Left ventricle myocardium inferior (tissue), 1 donor: Measurements from ENCODE around the gene P3H2. TPM values are rescaled to one million over a fixed set of nuclear protein-coding genes. Genes with fewer than 3 reads are reported as not detected.

Experiments
- DNase-seq: peaks from one replicate; pipeline ENCODE4 v3.0.0-alpha.2; 2020
- H3K27ac ChIP-seq: fragments of 200-600 bp; replicated peaks from 2 replicates; pipeline ENCODE4 v1.8.0; 2021
- H3K27me3 ChIP-seq: fragments of 200-600 bp; 2 replicates; pipeline ENCODE4 v1.8.0; 2021; ENCODE audit warnings: low read depth
- H3K36me3 ChIP-seq: fragments of 200-600 bp; 2 replicates; pipeline ENCODE4 v1.8.0; 2021
- H3K4me1 ChIP-seq: fragments of 200-600 bp; 2 replicates; pipeline ENCODE4 v1.8.0; 2021
- H3K4me3 ChIP-seq: fragments of 200-600 bp; 2 replicates; pipeline ENCODE4 v1.8.0; 2021; ENCODE audit warnings: mild to moderate bottlenecking, moderate library complexity
- H3K9me3 ChIP-seq: fragments of 200-600 bp; replicated peaks from 2 replicates; pipeline ENCODE4 v1.8.0; 2021
- intact Hi-C: fragments of 100-400 bp; cut with micrococcal nuclease; formaldehyde crosslinking; loops from one replicate; pipeline ENCODE4 v1.11.0; 2022
- total RNA-seq: library from RNA; stranded (reverse); fragmentation: NEBNext Ultra II Directional; extraction: Animal tissue kit (Norgen Biotek cat#: 25700); gene quantifications from one replicate; pipeline ENCODE4 v1.2.1, GENCODE V29; 2021
- TF ChIP-seq, protein P1 (sequence below): fragments of 200-600 bp; IDR thresholded peaks from 2 replicates; pipeline ENCODE4 v1.8.0; 2021; ENCODE audit warnings: antibody characterized with exemption, mild to moderate bottlenecking, borderline replicate concordance
- donor health status: DM: no; HTN: yes; CAD: no; lungs with severe emphysema.

Gene P3H2
- total RNA-seq, 1 donor from 2014 or later, result 0.82 TPM

DNA sequence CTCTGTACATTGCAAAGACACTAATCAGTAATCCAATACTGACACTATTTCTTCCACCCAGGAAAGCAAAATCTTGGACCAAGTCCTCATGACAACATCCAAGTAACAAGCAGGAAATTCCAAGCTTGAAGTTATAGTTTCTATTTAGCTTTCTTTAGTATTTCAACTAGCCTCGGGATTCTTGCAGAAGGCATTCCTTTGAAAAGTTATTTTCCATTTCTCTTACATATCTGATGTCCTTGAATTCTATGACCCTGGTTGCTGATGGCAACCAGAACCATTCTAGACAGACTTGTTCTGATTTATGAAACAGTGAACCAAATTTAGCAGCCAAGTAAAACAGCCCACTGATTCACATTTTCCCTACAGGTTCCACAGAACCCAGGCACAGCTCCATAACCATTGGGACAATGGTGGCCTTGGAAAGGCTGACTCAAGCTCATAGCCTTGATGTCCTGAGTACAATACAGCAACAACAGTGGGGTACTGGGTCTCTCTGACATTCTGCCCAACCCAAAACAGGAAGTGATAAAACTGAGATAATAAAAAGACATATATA is 26.5 kb downstream of the P3H2 start:
- Histone ChIP-seq H3K27me3 (no peaks in the 10 kb centered on the region), H3K9me3 (no peaks in the 10 kb centered on the region), H3K4me3 (no peak overlapping the region), H3K36me3 (no peaks in the 10 kb centered on the region), H3K27ac (peak overlapping the region; percentile 48), H3K4me1 (peaks cover 24% of the 10 kb centered on the region)
- TF ChIP-seq, protein P1, sequence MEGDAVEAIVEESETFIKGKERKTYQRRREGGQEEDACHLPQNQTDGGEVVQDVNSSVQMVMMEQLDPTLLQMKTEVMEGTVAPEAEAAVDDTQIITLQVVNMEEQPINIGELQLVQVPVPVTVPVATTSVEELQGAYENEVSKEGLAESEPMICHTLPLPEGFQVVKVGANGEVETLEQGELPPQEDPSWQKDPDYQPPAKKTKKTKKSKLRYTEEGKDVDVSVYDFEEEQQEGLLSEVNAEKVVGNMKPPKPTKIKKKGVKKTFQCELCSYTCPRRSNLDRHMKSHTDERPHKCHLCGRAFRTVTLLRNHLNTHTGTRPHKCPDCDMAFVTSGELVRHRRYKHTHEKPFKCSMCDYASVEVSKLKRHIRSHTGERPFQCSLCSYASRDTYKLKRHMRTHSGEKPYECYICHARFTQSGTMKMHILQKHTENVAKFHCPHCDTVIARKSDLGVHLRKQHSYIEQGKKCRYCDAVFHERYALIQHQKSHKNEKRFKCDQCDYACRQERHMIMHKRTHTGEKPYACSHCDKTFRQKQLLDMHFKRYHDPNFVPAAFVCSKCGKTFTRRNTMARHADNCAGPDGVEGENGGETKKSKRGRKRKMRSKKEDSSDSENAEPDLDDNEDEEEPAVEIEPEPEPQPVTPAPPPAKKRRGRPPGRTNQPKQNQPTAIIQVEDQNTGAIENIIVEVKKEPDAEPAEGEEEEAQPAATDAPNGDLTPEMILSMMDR, result no peak
- no peak for DNase-seq
- intact Hi-C loops, result no loop called here

DNA sequence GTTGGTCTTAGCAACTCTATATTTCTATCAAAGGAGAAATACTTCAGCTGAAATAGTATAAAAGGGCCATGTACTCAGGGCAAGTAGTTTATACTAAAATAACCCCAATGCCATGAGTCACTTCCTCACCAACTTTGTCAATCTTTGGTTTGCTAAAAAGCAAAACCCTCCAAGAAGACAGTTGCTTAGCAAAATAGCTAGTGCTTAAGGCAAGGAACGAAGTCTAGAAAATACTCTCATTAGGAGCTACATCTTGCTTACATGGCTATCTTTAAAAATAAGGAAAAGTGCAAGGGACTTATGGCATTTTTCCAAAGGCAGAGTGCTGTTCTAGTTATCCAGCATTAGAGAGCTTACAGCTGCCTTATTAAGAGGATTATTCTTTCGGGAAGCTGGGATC is 28.4 kb downstream of the P3H2 start:
- no peak overlapping the region for H3K4me3 ChIP-seq
- H3K27me3 ChIP-seq, result peaks cover 6% of the 10 kb centered on the region
- H3K36me3 ChIP-seq, result no peaks in the 10 kb centered on the region
- intact Hi-C loops, result no loop called here
- TF ChIP-seq, protein P1, result no peak
- no peak for DNase-seq
- H3K9me3 ChIP-seq, result no peaks in the 10 kb centered on the region
- H3K4me1 ChIP-seq, result peaks cover 24% of the 10 kb centered on the region
- peak overlapping the region; percentile 41 for H3K27ac ChIP-seq

DNA sequence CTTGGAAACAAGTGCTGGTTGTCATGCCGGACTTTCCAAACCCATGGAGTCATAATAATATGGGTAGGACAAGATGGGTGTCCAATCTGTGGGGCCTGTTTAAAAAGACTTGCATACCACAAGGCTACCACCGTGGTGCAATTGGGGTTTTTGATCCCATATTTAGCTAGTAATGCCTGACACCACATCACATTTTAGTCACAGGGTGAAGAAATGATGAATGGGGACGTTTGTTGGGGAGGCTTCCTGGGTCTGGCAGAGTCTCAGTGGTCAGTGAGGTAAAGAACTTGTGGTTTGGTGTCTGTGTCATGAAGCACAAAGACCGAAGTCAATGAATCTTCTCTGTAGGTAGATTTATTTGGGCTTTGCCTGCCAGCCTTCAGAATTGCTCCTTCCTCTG is 31.0 kb downstream of the P3H2 start:
- Histone ChIP-seq H3K27ac (no peak overlapping the region), H3K9me3 (no peaks in the 10 kb centered on the region), H3K4me3 (no peak overlapping the region), H3K4me1 (peaks cover 23% of the 10 kb centered on the region), H3K36me3 (no peaks in the 10 kb centered on the region), H3K27me3 (peaks cover 6% of the 10 kb centered on the region)
- TF ChIP-seq, protein P1, result no peak
- no peak for DNase-seq
- intact Hi-C loops, result no loop called here

DNA sequence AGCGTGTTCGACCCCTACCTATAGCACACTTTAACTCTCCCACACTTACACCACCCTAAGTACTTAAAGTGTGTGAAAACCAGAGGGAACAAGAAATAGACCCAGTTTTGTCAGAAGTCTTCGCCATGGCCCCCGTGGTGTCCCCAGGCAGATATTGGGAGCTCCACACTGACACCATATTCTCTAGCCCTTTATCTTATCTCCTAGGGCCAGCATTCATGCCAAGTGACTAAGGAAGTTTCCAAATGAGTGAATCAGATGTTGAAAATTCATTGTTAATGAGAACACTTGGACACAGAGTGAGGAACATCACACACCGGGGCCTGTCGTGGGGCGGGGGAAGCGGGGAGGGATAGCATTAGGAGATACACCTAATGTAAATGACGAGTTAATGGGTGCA is 31.8 kb downstream of the P3H2 start:
- Histone ChIP-seq H3K4me3 (no peak overlapping the region), H3K27me3 (peaks cover 6% of the 10 kb centered on the region), H3K27ac (no peak overlapping the region), H3K9me3 (no peaks in the 10 kb centered on the region), H3K36me3 (no peaks in the 10 kb centered on the region), H3K4me1 (peaks cover 15% of the 10 kb centered on the region)
- DNase-seq, result no peak
- TF ChIP-seq, protein P1, result no peak
- intact Hi-C loops, result no loop called here

DNA sequence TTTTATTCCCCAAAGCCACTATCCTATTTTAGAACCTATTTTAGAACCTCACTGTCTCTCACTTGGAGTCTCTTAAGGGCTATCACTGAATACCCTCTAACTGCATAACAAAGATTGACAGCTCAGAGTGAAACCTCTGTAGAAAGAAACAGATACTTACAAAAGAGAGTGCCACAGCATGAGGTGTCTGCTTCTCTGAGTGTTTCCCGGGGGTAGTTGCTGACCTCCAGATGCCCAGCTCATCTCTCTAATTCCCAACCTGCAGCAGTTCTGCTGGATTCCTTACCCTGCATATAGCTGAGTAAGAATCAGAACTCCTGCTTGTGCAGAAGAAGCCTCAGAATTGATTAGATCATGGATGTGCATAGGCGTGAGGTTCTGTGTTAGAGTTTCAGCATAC is 34.5 kb downstream of the P3H2 start:
- Histone ChIP-seq H3K27me3 (peaks cover 6% of the 10 kb centered on the region), H3K4me3 (no peak overlapping the region), H3K36me3 (no peaks in the 10 kb centered on the region), H3K27ac (no peak overlapping the region), H3K9me3 (no peaks in the 10 kb centered on the region), H3K4me1 (no peaks in the 10 kb centered on the region)
- no peak for DNase-seq
- intact Hi-C loops, result no loop called here
- TF ChIP-seq, protein P1, result no peak
